AG08395 (cell line): ENCODE data around the gene C16orf86.

ENCODE experiments used
- DNase-seq: peaks from one replicate; pipeline ENCODE4 v3.0.0; 2012; ENCODE audit warnings: mixed read lengths, low spot score

C16orf86 gene

GRCh38 chr16:67667453-67667816 is 821 bp downstream of the C16orf86 start:
- DNase-seq, result no peak

GRCh38 chr16:67667817-67668494 is 1.3 kb downstream of the C16orf86 start:
- DNase-seq, result peak; percentile 97

- DNase-seq, result no peak
These were observed 2.0 kb downstream of the C16orf86 start for GRCh38 chr16:67668495-67669157.

GRCh38 chr16:67669499-67670101 is 3.0 kb downstream of the C16orf86 start:
- DNase-seq, result no peak

GRCh38 chr16:67672306-67672705 is 5.7 kb downstream of the C16orf86 start:
- no peak for DNase-seq

GRCh38 chr16:67672739-67673662 is 6.4 kb downstream of the C16orf86 start:
- DNase-seq, result peak; percentile 90

GRCh38 chr16:67673712-67674580 is 7.3 kb downstream of the C16orf86 start:
- no peak for DNase-seq

- no peak for DNase-seq
These were observed 8.4 kb downstream of the C16orf86 start for GRCh38 chr16:67674851-67675578.

- no peak for DNase-seq
These were observed 8.9 kb downstream of the C16orf86 start for GRCh38 chr16:67675579-67675935.

- DNase-seq, result no peak
These were observed 9.4 kb downstream of the C16orf86 start for GRCh38 chr16:67675999-67676398.

GRCh38 chr16:67676516-67676915 is 9.9 kb downstream of the C16orf86 start:
- DNase-seq, result no peak

- no peak for DNase-seq
These were observed 10.3 kb downstream of the C16orf86 start for GRCh38 chr16:67676939-67677338.

GRCh38 chr16:67677712-67678111 is 11.1 kb downstream of the C16orf86 start:
- DNase-seq, result no peak

- DNase-seq, result no peak
These were observed 11.9 kb downstream of the C16orf86 start for GRCh38 chr16:67678354-67679023.

GRCh38 chr16:67679935-67680897 is 13.6 kb downstream of the C16orf86 start:
- DNase-seq, result no peak

GRCh38 chr16:67683767-67684166 is 17.2 kb downstream of the C16orf86 start:
- DNase-seq, result no peak

GRCh38 chr16:67685388-67686112 is 18.9 kb downstream of the C16orf86 start:
- no peak for DNase-seq
